Activated B cell treated with CpG ODN at 0.5 μM for 24 hours (primary cell): ENCODE measurements around the gene GORAB. TPM values are rescaled to one million over a fixed set of nuclear protein-coding genes. Genes with fewer than 3 reads are reported as not detected.

ENCODE experiments used
- ATAC-seq: fragments of 200-7000 bp; cut with Tn5 transposase; one replicate; pipeline ENCODE4 v1.10.0; 2021; ENCODE audit warnings: low read depth, mild to moderate bottlenecking, moderate library complexity
- CTCF ChIA-PET: fragments of 350-600 bp; sonication (Branson Sonifier 250); formaldehyde crosslinking; loops from one replicate; lab custom pipeline; 2021; ENCODE audit warnings: antibody characterized with exemption; lab: Charles Lee
- POLR2A ChIA-PET: fragments of 350-600 bp; sonication (Branson Sonifier 250); formaldehyde crosslinking; loops from one replicate; lab custom pipeline; 2021; ENCODE audit warnings: antibody characterized with exemption; lab: Charles Lee
- DNase-seq: peaks from one replicate; pipeline ENCODE4 v3.0.0; 2022
- H3K27ac Mint-ChIP-seq: one replicate; pipeline ENCODE4 v1.8.0; 2020; ENCODE audit warnings: mixed read lengths
- H3K27me3 Mint-ChIP-seq: one replicate; pipeline ENCODE4 v1.8.0; 2021; ENCODE audit warnings: mixed read lengths
- H3K36me3 Mint-ChIP-seq: one replicate; pipeline ENCODE4 v1.8.0; 2021; ENCODE audit warnings: low read depth, mixed read lengths
- H3K4me1 Mint-ChIP-seq: one replicate; pipeline ENCODE4 v1.8.0; 2021; ENCODE audit warnings: mixed read lengths
- H3K4me3 Mint-ChIP-seq: one replicate; pipeline ENCODE4 v1.8.0; 2020; ENCODE audit warnings: mild to moderate bottlenecking, mixed read lengths
- H3K9me3 Mint-ChIP-seq: one replicate; pipeline ENCODE4 v1.8.0; 2020; ENCODE audit warnings: mixed read lengths
- CTCF ChIP-seq: fragments of 200-600 bp; IDR thresholded peaks from one replicate; pipeline ENCODE4 v1.8.0; 2022; ENCODE audit warnings: antibody characterized with exemption, mild to moderate bottlenecking
- intact Hi-C: fragments of 100-400 bp; cut with micrococcal nuclease; formaldehyde crosslinking; loops from one replicate; pipeline ENCODE4 v1.15.1; 2024
- total RNA-seq: library from RNA; stranded (reverse); gene quantifications from 2 replicates; pipeline ENCODE4 v1.2.3, GENCODE V29; 2022

The GORAB gene
- total RNA-seq, 1 donor from 2014 or later, result 20.0 TPM

GRCh38 chr1:170601866-170602265, 69.9 kb downstream of the GORAB start:
- ChIA-PET POLR2A (no interaction called here), CTCF (no interaction called here)
- H3K9me3 Mint-ChIP-seq, result peaks cover 27% of the 10 kb centered on the region
- no peaks in the 10 kb centered on the region for H3K27me3 Mint-ChIP-seq
- DNase-seq (no peak), ATAC-seq (no peak)
- no peak overlapping the region for H3K4me3 Mint-ChIP-seq
- no peaks in the 10 kb centered on the region for H3K4me1 Mint-ChIP-seq
- TF ChIP-seq CTCF, result no peak
- no peaks in the 10 kb centered on the region for H3K36me3 Mint-ChIP-seq
- no peak overlapping the region for H3K27ac Mint-ChIP-seq
- intact Hi-C loops, result no loop called here

Other genes with a start within 250 kb of the GORAB start
- gene PRRX1, start 132.0 kb downstream of the GORAB start, total RNA-seq, result not detected in 2 replicates